H1 (cell line): ENCODE results near the gene PMP22. TPM values are rescaled to one million over a fixed set of nuclear protein-coding genes. Genes with fewer than 3 reads are reported as not detected.

Experiments used
- CTCF ChIA-PET: fragments of 300-600 bp; sonication (Branson Sonifier 250); formaldehyde crosslinking; loops from one replicate; lab custom pipeline; 2021; ENCODE audit not compliant: partially characterized antibody; lab: Charles Lee
- POLR2A ChIA-PET: fragments of 300-600 bp; sonication (Branson Sonifier 250); formaldehyde crosslinking; loops from one replicate; lab custom pipeline; 2021; ENCODE audit warnings: inconsistent platforms; ENCODE audit not compliant: partially characterized antibody; lab: Charles Lee
- DNase-seq, 2 experiments: peaks; one replicate each; pipeline versions ENCODE4 v3.0.0 to v3.0.0-alpha.2; 2010 to 2022; ENCODE audit warnings: low spot score in 2 of 2, low read depth in 1 of 2, mixed read lengths in 1 of 2
- FAIRE-seq: peaks from 2 replicates; lab custom pipeline; 2011; peaks lifted over from hg19 to GRCh38; lab: Jason Lieb, UNC
- H2AFZ ChIP-seq: 2 replicates; pipeline ENCODE4 v1.8.1; 2012; ENCODE audit warnings: low read length, inconsistent platforms
- H2AK5ac ChIP-seq: 2 replicates; pipeline ENCODE4 v1.6.1; 2013; ENCODE audit warnings: low read depth, low read length
- H2BK120ac ChIP-seq: replicated peaks from 2 replicates; pipeline ENCODE3; 2013; ENCODE audit warnings: low read depth, low read length, inconsistent platforms
- H2BK12ac ChIP-seq: 2 replicates; pipeline ENCODE4 v1.6.1; 2013; ENCODE audit warnings: low read depth, low read length
- H2BK15ac ChIP-seq: 2 replicates; pipeline ENCODE4 v1.6.1; 2013; ENCODE audit warnings: low read length
- H2BK20ac ChIP-seq: 2 replicates; pipeline ENCODE4 v1.6.1; 2013; ENCODE audit warnings: low read length
- H2BK5ac ChIP-seq: 2 replicates; pipeline ENCODE4 v1.6.1; 2013; ENCODE audit warnings: low read depth, low read length
- H3K14ac ChIP-seq: 2 replicates; pipeline ENCODE4 v1.6.1; 2013; ENCODE audit warnings: inconsistent platforms; ENCODE audit not compliant: insufficient read length
- H3K18ac ChIP-seq: 2 replicates; pipeline ENCODE4 v1.6.1; 2013; ENCODE audit warnings: low read length; ENCODE audit errors: extremely low read depth
- H3K23ac ChIP-seq: 2 replicates; pipeline ENCODE4 v1.6.1; 2013; ENCODE audit warnings: inconsistent platforms; ENCODE audit not compliant: insufficient read length
- H3K23me2 ChIP-seq: 2 replicates; pipeline ENCODE4 v1.6.1; 2013; ENCODE audit warnings: low read depth, low read length
- H3K27ac ChIP-seq: 2 replicates; pipeline ENCODE4 v1.6.1; 2011; ENCODE audit warnings: low read depth, low read length, inconsistent platforms
- H3K27me3 ChIP-seq, 4 experiments: replicated peaks in 1 of 4; 1 replicate in 1 of 4; 2 replicates in 3 of 4; pipeline versions ENCODE4 v1.6.1 to v1.8.1; 2011 to 2013; ENCODE audit warnings: low read length in 3 of 4, mild to moderate bottlenecking in 3 of 4, inconsistent platforms in 2 of 4, mixed read lengths in 2 of 4, moderate library complexity in 1 of 4; ENCODE audit not compliant: control insufficient read depth in 3 of 4, insufficient read depth in 3 of 4; ENCODE audit errors: extremely low read depth in 1 of 4
- H3K36me3 ChIP-seq, 4 experiments: 2 replicates each; pipeline versions ENCODE4 v1.6.1 to v1.8.1; 2011 to 2013; ENCODE audit warnings: mild to moderate bottlenecking in 4 of 4, low read length in 3 of 4, moderate library complexity in 2 of 4, control low read depth in 1 of 4, inconsistent platforms in 1 of 4; ENCODE audit not compliant: insufficient read depth in 4 of 4, control insufficient read depth in 2 of 4
- H3K4ac ChIP-seq: replicated peaks from 2 replicates; pipeline ENCODE3; 2013; ENCODE audit warnings: low read length, low read depth, mixed read lengths, inconsistent platforms; ENCODE audit not compliant: insufficient read length
- H3K4me1 ChIP-seq, 4 experiments: replicated peaks in 1 of 4; 1 replicate in 1 of 4; 2 replicates in 3 of 4; pipeline versions ENCODE4 v1.6.1 to v1.8.1; 2011 to 2013; ENCODE audit warnings: low read length in 3 of 4, inconsistent platforms in 2 of 4, mixed read lengths in 1 of 4; ENCODE audit not compliant: insufficient read depth in 4 of 4, control insufficient read depth in 3 of 4
- H3K4me2 ChIP-seq, 2 experiments: 2 replicates each; pipeline versions ENCODE4 v1.6.1 to v1.8.1; 2011 to 2013; ENCODE audit warnings: low read depth in 2 of 2, low read length in 2 of 2, control low read depth in 1 of 2, inconsistent platforms in 1 of 2, mild to moderate bottlenecking in 1 of 2; ENCODE audit not compliant: insufficient read depth in 1 of 2
- H3K4me3 ChIP-seq, 4 experiments: fragments of 200-600, 300-600 bp in 1 of 4; sonication (generic), shearing (Covaris generic), sonication (Bioruptor Twin) in 1 of 4; 2 replicates each; pipeline versions ENCODE4 v1.5.1 to v1.8.1; 2011 to 2016; ENCODE audit warnings: low read length in 4 of 4, low read depth in 3 of 4, control low read depth in 2 of 4, inconsistent platforms in 2 of 4, mild to moderate bottlenecking in 2 of 4, mixed read lengths in 1 of 4, moderate library complexity in 1 of 4; ENCODE audit not compliant: insufficient read depth in 2 of 4; ENCODE audit errors: extremely low read depth in 1 of 4
- H3K56ac ChIP-seq: replicated peaks from 2 replicates; pipeline ENCODE3; 2013; ENCODE audit warnings: low read depth, mild to moderate bottlenecking, mixed read lengths, low read length, inconsistent platforms; ENCODE audit not compliant: insufficient read length
- H3K79me1 ChIP-seq: 2 replicates; pipeline ENCODE4 v1.6.1; 2013; ENCODE audit warnings: low read depth, low read length, control low read depth
- H3K79me2 ChIP-seq, 2 experiments: 2 replicates each; pipeline versions ENCODE4 v1.6.1 to v1.8.1; 2012 to 2013; ENCODE audit warnings: low read length in 2 of 2, mild to moderate bottlenecking in 2 of 2, inconsistent platforms in 1 of 2; ENCODE audit not compliant: insufficient read depth in 2 of 2, control insufficient read depth in 1 of 2
- H3K9ac ChIP-seq, 4 experiments: replicated peaks in 1 of 4; 1 replicate in 1 of 4; 2 replicates in 3 of 4; pipeline versions ENCODE4 v1.6.1 to v1.8.1; 2011 to 2013; ENCODE audit warnings: low read depth in 3 of 4, low read length in 3 of 4, control low read depth in 2 of 4, mild to moderate bottlenecking in 2 of 4, moderate library complexity in 2 of 4, inconsistent platforms in 1 of 4; ENCODE audit errors: extremely low read depth in 1 of 4
- H3K9me3 ChIP-seq, 2 experiments: 2 replicates each; pipeline versions ENCODE4 v1.6.1 to v1.8.1; 2012 to 2013; ENCODE audit warnings: mild to moderate bottlenecking in 2 of 2, moderate library complexity in 2 of 2, control low read depth in 1 of 2, inconsistent platforms in 1 of 2, low read depth in 1 of 2, low read length in 1 of 2, mixed read lengths in 1 of 2; ENCODE audit not compliant: insufficient read depth in 2 of 2
- H4K20me1 ChIP-seq, 2 experiments: replicated peaks in 1 of 2; 2 replicates each; pipeline versions ENCODE3 to v1.8.1; 2011 to 2013; ENCODE audit warnings: inconsistent platforms in 2 of 2, low read length in 2 of 2, mild to moderate bottlenecking in 1 of 2; ENCODE audit not compliant: insufficient read depth in 2 of 2, control insufficient read depth in 1 of 2
- H4K5ac ChIP-seq: 2 replicates; pipeline ENCODE4 v1.6.1; 2013; ENCODE audit warnings: low read length, low read depth, mixed read lengths, inconsistent platforms; ENCODE audit not compliant: insufficient read length
- H4K8ac ChIP-seq: 2 replicates; pipeline ENCODE4 v1.8.0; 2013; ENCODE audit warnings: mild to moderate bottlenecking, moderate library complexity, low read length, inconsistent platforms; ENCODE audit not compliant: insufficient read depth; ENCODE audit errors: extremely low read depth
- H4K91ac ChIP-seq: replicated peaks from 2 replicates; pipeline ENCODE3; 2013; ENCODE audit warnings: low read length, mixed read lengths, inconsistent platforms; ENCODE audit not compliant: insufficient read length
- CBX8 ChIP-seq: fragments of 300-800, 300-1000 bp; sonication (generic); IDR thresholded peaks from 2 replicates; pipeline ENCODE4 v1.7.1; 2016; ENCODE audit warnings: low read depth, low read length, borderline replicate concordance
- CHD1 ChIP-seq: IDR thresholded peaks from 2 replicates; pipeline ENCODE4 v1.6.1; 2012; ENCODE audit warnings: low read depth, low read length, improper control_type of control experiment
- CHD2 ChIP-seq: IDR thresholded peaks from 2 replicates; pipeline ENCODE4 v1.6.1; 2012; ENCODE audit warnings: low read length, improper control_type of control experiment
- EP300 ChIP-seq, 2 experiments: IDR thresholded peaks; 1 replicate in 1 of 2; 2 replicates in 1 of 2; pipeline ENCODE4 v1.6.1; 2011 to 2012; ENCODE audit warnings: low read depth in 2 of 2, low read length in 2 of 2, mild to moderate bottlenecking in 2 of 2, borderline replicate concordance in 1 of 2, inconsistent platforms in 1 of 2, moderate library complexity in 1 of 2
- EZH2 ChIP-seq: fragments of 200-600 bp; sonication (generic); IDR thresholded peaks from 2 replicates; pipeline ENCODE4 v1.7.1; 2012; ENCODE audit warnings: low read depth, mild to moderate bottlenecking, moderate library complexity, low read length, inconsistent platforms; ENCODE audit not compliant: severe bottlenecking
- HDAC6 ChIP-seq: IDR thresholded peaks from one replicate; pipeline ENCODE4 v1.7.1; 2012; ENCODE audit warnings: low read depth, mild to moderate bottlenecking, inconsistent platforms, low read length, moderate library complexity
- NANOG ChIP-seq: IDR thresholded peaks from 2 replicates; pipeline ENCODE4 v1.6.1; 2011; ENCODE audit warnings: low read length, low read depth, mild to moderate bottlenecking, inconsistent platforms; ENCODE audit not compliant: insufficient read depth, poor library complexity, severe bottlenecking
- POLR2A ChIP-seq, 2 experiments: IDR thresholded peaks; 1 replicate in 1 of 2; 2 replicates in 1 of 2; pipeline ENCODE4 v1.6.1; 2011; ENCODE audit warnings: low read depth in 2 of 2, low read length in 2 of 2, mild to moderate bottlenecking in 2 of 2; ENCODE audit errors: control extremely low read depth in 1 of 2
- RAD21 ChIP-seq, 2 experiments: IDR thresholded peaks in 1 of 2; conservative IDR thresholded peaks in 1 of 2; 2 replicates each; pipeline ENCODE4 v1.6.1; 2011; ENCODE audit warnings: low read depth in 2 of 2, low read length in 2 of 2, improper control_type of control experiment in 1 of 2, inconsistent platforms in 1 of 2, mild to moderate bottlenecking in 1 of 2, moderate library complexity in 1 of 2
- RNF2 ChIP-seq: fragments of 200-900, 300-1000 bp; sonication (generic); IDR thresholded peaks from 2 replicates; pipeline ENCODE4 v1.7.1; 2016; ENCODE audit warnings: borderline replicate concordance, low read depth, mild to moderate bottlenecking, antibody characterized with exemption, low read length; ENCODE audit not compliant: poor library complexity, severe bottlenecking; ENCODE audit errors: missing control alignments
- SP4 ChIP-seq: IDR thresholded peaks from 2 replicates; pipeline ENCODE4 v1.6.1; 2012; ENCODE audit warnings: low read length, inconsistent platforms
- SUZ12 ChIP-seq: fragments of 200-600 bp; sonication (generic); IDR thresholded peaks from 2 replicates; pipeline ENCODE4 v1.6.1; 2012; ENCODE audit warnings: mild to moderate bottlenecking, inconsistent platforms, low read length, moderate library complexity, mixed read lengths
- whole genome bisulfite sequencing, 2 experiments: shearing (Covaris generic) in 1 of 2; methylation state at CpG; one replicate each; pipeline versions ENCODE4 v1.1.6 to v1.1.7; 2013 to 2015; ENCODE audit warnings: low lambda C conversion rate in 2 of 2, mixed read lengths in 2 of 2, inconsistent platforms in 1 of 2, low coverage in 1 of 2, missing lambda C conversion rate in 1 of 2; ENCODE audit not compliant: insufficient replicate concordance in 2 of 2, insufficient coverage in 1 of 2, insufficient read length in 1 of 2; ENCODE audit errors: extremely low coverage in 1 of 2, missing lambda C conversion rate in 1 of 2; 5-methylcytosine and 5-hydroxymethylcytosine counted together
- polyA plus RNA-seq, 7 experiments: library from polyadenylated mRNA; depleted of rRNA in 3 of 7; stranded (reverse) in 5 of 7; unstranded in 2 of 7; fragments of >200 nt in 5 of 7; fragments of 200-250 nt in 2 of 7; gene quantifications; 1 replicate in 5 of 7; 2 replicates in 1 of 7; 4 replicates in 1 of 7; pipeline versions ENCODE4 v1.2.1 to v1.2.3, GENCODE V29; 2011 to 2013; ENCODE audit warnings: missing spikeins in 2 of 7, mixed read lengths in 2 of 7
- total RNA-seq: library from RNA; stranded (reverse); fragmentation: NEBNext Ultra II Directional; extraction: Animal tissue kit (Norgen Biotek cat#: 25700); gene quantifications from 2 replicates; pipeline ENCODE4 v1.2.1, GENCODE V29; 2021
- TF ChIP-seq, protein P1 (sequence below): IDR thresholded peaks from 2 replicates; pipeline ENCODE4 v1.6.1; 2011; ENCODE audit warnings: low read length, improper control_type of control experiment

The PMP22 gene
- total and polyA plus RNA-seq, 2 of the 8 experiments (the other 6 are each of a cell fraction or from before 2014, with no cell fraction given) = 0.84 to 4.9 TPM

- Histone ChIP-seq H2BK20ac (no peak overlapping the region), H4K20me1 (no peaks in the 10 kb centered on the region), H3K56ac (no peak overlapping the region), H3K23me2 (no peaks in the 10 kb centered on the region), H2BK15ac (no peak overlapping the region), H3K4ac (no peak overlapping the region), H3K36me3 (no peaks in the 10 kb centered on the region), H2AFZ (no peak overlapping the region), H3K79me2 (no peaks in the 10 kb centered on the region), H3K9ac (no peak overlapping the region), H3K4me1 (no peaks in the 10 kb centered on the region), H3K27me3 (no peaks in the 10 kb centered on the region), H3K4me2 (no peak overlapping the region), H2BK12ac (no peak overlapping the region), H4K8ac (no peak overlapping the region), H3K79me1 (no peaks in the 10 kb centered on the region), H3K18ac (no peak overlapping the region), H4K5ac (no peak overlapping the region), H2BK120ac (no peak overlapping the region), H3K14ac (no peak overlapping the region), H3K23ac (no peak overlapping the region), H2AK5ac (no peak overlapping the region), H3K27ac (no peak overlapping the region), H3K9me3 (no peaks in the 10 kb centered on the region), H3K4me3 (no peak overlapping the region), H4K91ac (no peak overlapping the region), H2BK5ac (no peak overlapping the region)
- DNase-seq = no peak
- no peak for FAIRE-seq
- POLR2A ChIA-PET = no interaction called here
- 85% methylated on average over 5 of the region's 5 CpGs; no CpG with 5 or more reads in 1 of the 2 experiments for WGBS, 2 experiments
- CTCF ChIA-PET = interaction anchor here (0.6 kb wide), 1 partner anchor 135 kb away, joined by 3 read pairs; no protein-coding TSS in a partner anchor
- TF ChIP-seq RAD21 (IDR thresholded peaks at IDR 0.05 in 1 of 2, conservative IDR thresholded peaks at IDR 0.05 in 1 of 2; ENCODE audit: low read depth in 2 of 2, low read length in 2 of 2) (no peak), POLR2A (IDR thresholded peaks at IDR 0.05; ENCODE audit: control extremely low read depth in 1 of 2, low read depth in 2 of 2, low read length in 2 of 2) (no peak), CBX8 (no peak), SP4 (no peak), EP300 (IDR thresholded peaks at IDR 0.05; ENCODE audit: borderline replicate concordance in 1 of 2, low read depth in 2 of 2, low read length in 2 of 2) (no peak), SUZ12 (no peak), EZH2 (no peak), CHD2 (no peak), NANOG (no peak), RNF2 (no peak), CHD1 (no peak), HDAC6 (no peak)
- TF ChIP-seq, protein P1, sequence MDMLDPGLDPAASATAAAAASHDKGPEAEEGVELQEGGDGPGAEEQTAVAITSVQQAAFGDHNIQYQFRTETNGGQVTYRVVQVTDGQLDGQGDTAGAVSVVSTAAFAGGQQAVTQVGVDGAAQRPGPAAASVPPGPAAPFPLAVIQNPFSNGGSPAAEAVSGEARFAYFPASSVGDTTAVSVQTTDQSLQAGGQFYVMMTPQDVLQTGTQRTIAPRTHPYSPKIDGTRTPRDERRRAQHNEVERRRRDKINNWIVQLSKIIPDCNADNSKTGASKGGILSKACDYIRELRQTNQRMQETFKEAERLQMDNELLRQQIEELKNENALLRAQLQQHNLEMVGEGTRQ = no peak
Observed at GRCh38 chr17:15311996-15312395, 46.9 kb upstream of the PMP22 start.
